H1 (cell line): ENCODE measurements around the gene TBC1D22A. TPM values are rescaled to one million over a fixed set of nuclear protein-coding genes. Genes with fewer than 3 reads are reported as not detected.

Experiments used
- CTCF ChIA-PET: fragments of 300-600 bp; sonication (Branson Sonifier 250); formaldehyde crosslinking; loops from one replicate; lab custom pipeline; 2021; ENCODE audit not compliant: partially characterized antibody; lab: Charles Lee
- POLR2A ChIA-PET: fragments of 300-600 bp; sonication (Branson Sonifier 250); formaldehyde crosslinking; loops from one replicate; lab custom pipeline; 2021; ENCODE audit warnings: inconsistent platforms; ENCODE audit not compliant: partially characterized antibody; lab: Charles Lee
- DNase-seq, 2 experiments: peaks; one replicate each; pipeline versions ENCODE4 v3.0.0 to v3.0.0-alpha.2; 2010 to 2022; ENCODE audit warnings: low spot score in 2 of 2, low read depth in 1 of 2, mixed read lengths in 1 of 2
- FAIRE-seq: peaks from 2 replicates; lab custom pipeline; 2011; peaks lifted over from hg19 to GRCh38; lab: Jason Lieb, UNC
- H2AFZ ChIP-seq: 2 replicates; pipeline ENCODE4 v1.8.1; 2012; ENCODE audit warnings: low read length, inconsistent platforms
- H2AK5ac ChIP-seq: 2 replicates; pipeline ENCODE4 v1.6.1; 2013; ENCODE audit warnings: low read depth, low read length
- H2BK120ac ChIP-seq: replicated peaks from 2 replicates; pipeline ENCODE3; 2013; ENCODE audit warnings: low read depth, low read length, inconsistent platforms
- H2BK12ac ChIP-seq: 2 replicates; pipeline ENCODE4 v1.6.1; 2013; ENCODE audit warnings: low read depth, low read length
- H2BK15ac ChIP-seq: 2 replicates; pipeline ENCODE4 v1.6.1; 2013; ENCODE audit warnings: low read length
- H2BK20ac ChIP-seq: 2 replicates; pipeline ENCODE4 v1.6.1; 2013; ENCODE audit warnings: low read length
- H2BK5ac ChIP-seq: 2 replicates; pipeline ENCODE4 v1.6.1; 2013; ENCODE audit warnings: low read depth, low read length
- H3K14ac ChIP-seq: 2 replicates; pipeline ENCODE4 v1.6.1; 2013; ENCODE audit warnings: inconsistent platforms; ENCODE audit not compliant: insufficient read length
- H3K18ac ChIP-seq: 2 replicates; pipeline ENCODE4 v1.6.1; 2013; ENCODE audit warnings: low read length; ENCODE audit errors: extremely low read depth
- H3K23ac ChIP-seq: 2 replicates; pipeline ENCODE4 v1.6.1; 2013; ENCODE audit warnings: inconsistent platforms; ENCODE audit not compliant: insufficient read length
- H3K23me2 ChIP-seq: 2 replicates; pipeline ENCODE4 v1.6.1; 2013; ENCODE audit warnings: low read depth, low read length
- H3K27ac ChIP-seq: 2 replicates; pipeline ENCODE4 v1.6.1; 2011; ENCODE audit warnings: low read depth, low read length, inconsistent platforms
- H3K27me3 ChIP-seq, 4 experiments: replicated peaks in 1 of 4; 1 replicate in 1 of 4; 2 replicates in 3 of 4; pipeline versions ENCODE4 v1.6.1 to v1.8.1; 2011 to 2013; ENCODE audit warnings: low read length in 3 of 4, mild to moderate bottlenecking in 3 of 4, inconsistent platforms in 2 of 4, mixed read lengths in 2 of 4, moderate library complexity in 1 of 4; ENCODE audit not compliant: control insufficient read depth in 3 of 4, insufficient read depth in 3 of 4; ENCODE audit errors: extremely low read depth in 1 of 4
- H3K36me3 ChIP-seq, 4 experiments: 2 replicates each; pipeline versions ENCODE4 v1.6.1 to v1.8.1; 2011 to 2013; ENCODE audit warnings: mild to moderate bottlenecking in 4 of 4, low read length in 3 of 4, moderate library complexity in 2 of 4, control low read depth in 1 of 4, inconsistent platforms in 1 of 4; ENCODE audit not compliant: insufficient read depth in 4 of 4, control insufficient read depth in 2 of 4
- H3K4ac ChIP-seq: replicated peaks from 2 replicates; pipeline ENCODE3; 2013; ENCODE audit warnings: low read length, low read depth, mixed read lengths, inconsistent platforms; ENCODE audit not compliant: insufficient read length
- H3K4me1 ChIP-seq, 4 experiments: replicated peaks in 1 of 4; 1 replicate in 1 of 4; 2 replicates in 3 of 4; pipeline versions ENCODE4 v1.6.1 to v1.8.1; 2011 to 2013; ENCODE audit warnings: low read length in 3 of 4, inconsistent platforms in 2 of 4, mixed read lengths in 1 of 4; ENCODE audit not compliant: insufficient read depth in 4 of 4, control insufficient read depth in 3 of 4
- H3K4me2 ChIP-seq, 2 experiments: 2 replicates each; pipeline versions ENCODE4 v1.6.1 to v1.8.1; 2011 to 2013; ENCODE audit warnings: low read depth in 2 of 2, low read length in 2 of 2, control low read depth in 1 of 2, inconsistent platforms in 1 of 2, mild to moderate bottlenecking in 1 of 2; ENCODE audit not compliant: insufficient read depth in 1 of 2
- H3K4me3 ChIP-seq, 4 experiments: fragments of 200-600, 300-600 bp in 1 of 4; sonication (generic), shearing (Covaris generic), sonication (Bioruptor Twin) in 1 of 4; 2 replicates each; pipeline versions ENCODE4 v1.5.1 to v1.8.1; 2011 to 2016; ENCODE audit warnings: low read length in 4 of 4, low read depth in 3 of 4, control low read depth in 2 of 4, inconsistent platforms in 2 of 4, mild to moderate bottlenecking in 2 of 4, mixed read lengths in 1 of 4, moderate library complexity in 1 of 4; ENCODE audit not compliant: insufficient read depth in 2 of 4; ENCODE audit errors: extremely low read depth in 1 of 4
- H3K56ac ChIP-seq: replicated peaks from 2 replicates; pipeline ENCODE3; 2013; ENCODE audit warnings: low read depth, mild to moderate bottlenecking, mixed read lengths, low read length, inconsistent platforms; ENCODE audit not compliant: insufficient read length
- H3K79me1 ChIP-seq: 2 replicates; pipeline ENCODE4 v1.6.1; 2013; ENCODE audit warnings: low read depth, low read length, control low read depth
- H3K79me2 ChIP-seq, 2 experiments: 2 replicates each; pipeline versions ENCODE4 v1.6.1 to v1.8.1; 2012 to 2013; ENCODE audit warnings: low read length in 2 of 2, mild to moderate bottlenecking in 2 of 2, inconsistent platforms in 1 of 2; ENCODE audit not compliant: insufficient read depth in 2 of 2, control insufficient read depth in 1 of 2
- H3K9ac ChIP-seq, 4 experiments: replicated peaks in 1 of 4; 1 replicate in 1 of 4; 2 replicates in 3 of 4; pipeline versions ENCODE4 v1.6.1 to v1.8.1; 2011 to 2013; ENCODE audit warnings: low read depth in 3 of 4, low read length in 3 of 4, control low read depth in 2 of 4, mild to moderate bottlenecking in 2 of 4, moderate library complexity in 2 of 4, inconsistent platforms in 1 of 4; ENCODE audit errors: extremely low read depth in 1 of 4
- H3K9me3 ChIP-seq, 2 experiments: 2 replicates each; pipeline versions ENCODE4 v1.6.1 to v1.8.1; 2012 to 2013; ENCODE audit warnings: mild to moderate bottlenecking in 2 of 2, moderate library complexity in 2 of 2, control low read depth in 1 of 2, inconsistent platforms in 1 of 2, low read depth in 1 of 2, low read length in 1 of 2, mixed read lengths in 1 of 2; ENCODE audit not compliant: insufficient read depth in 2 of 2
- H4K20me1 ChIP-seq, 2 experiments: replicated peaks in 1 of 2; 2 replicates each; pipeline versions ENCODE3 to v1.8.1; 2011 to 2013; ENCODE audit warnings: inconsistent platforms in 2 of 2, low read length in 2 of 2, mild to moderate bottlenecking in 1 of 2; ENCODE audit not compliant: insufficient read depth in 2 of 2, control insufficient read depth in 1 of 2
- H4K5ac ChIP-seq: 2 replicates; pipeline ENCODE4 v1.6.1; 2013; ENCODE audit warnings: low read length, low read depth, mixed read lengths, inconsistent platforms; ENCODE audit not compliant: insufficient read length
- H4K8ac ChIP-seq: 2 replicates; pipeline ENCODE4 v1.8.0; 2013; ENCODE audit warnings: mild to moderate bottlenecking, moderate library complexity, low read length, inconsistent platforms; ENCODE audit not compliant: insufficient read depth; ENCODE audit errors: extremely low read depth
- H4K91ac ChIP-seq: replicated peaks from 2 replicates; pipeline ENCODE3; 2013; ENCODE audit warnings: low read length, mixed read lengths, inconsistent platforms; ENCODE audit not compliant: insufficient read length
- ATF2 ChIP-seq: IDR thresholded peaks from 2 replicates; pipeline ENCODE4 v1.6.1; 2012; ENCODE audit warnings: low read length, inconsistent platforms
- EP300 ChIP-seq, 2 experiments: IDR thresholded peaks; 1 replicate in 1 of 2; 2 replicates in 1 of 2; pipeline ENCODE4 v1.6.1; 2011 to 2012; ENCODE audit warnings: low read depth in 2 of 2, low read length in 2 of 2, mild to moderate bottlenecking in 2 of 2, borderline replicate concordance in 1 of 2, inconsistent platforms in 1 of 2, moderate library complexity in 1 of 2
- EZH2 ChIP-seq: fragments of 200-600 bp; sonication (generic); IDR thresholded peaks from 2 replicates; pipeline ENCODE4 v1.7.1; 2012; ENCODE audit warnings: low read depth, mild to moderate bottlenecking, moderate library complexity, low read length, inconsistent platforms; ENCODE audit not compliant: severe bottlenecking
- KDM4A ChIP-seq: IDR thresholded peaks from one replicate; pipeline ENCODE4 v1.7.1; 2012; ENCODE audit warnings: low read depth, mild to moderate bottlenecking, moderate library complexity, low read length, inconsistent platforms; ENCODE audit not compliant: severe bottlenecking
- MAX ChIP-seq: IDR thresholded peaks from 2 replicates; pipeline ENCODE4 v1.6.1; 2012; ENCODE audit warnings: inconsistent platforms
- NRF1 ChIP-seq: IDR thresholded peaks from 2 replicates; pipeline ENCODE4 v1.6.1; 2011; ENCODE audit warnings: mild to moderate bottlenecking, low read depth, low read length, improper control_type of control experiment
- POLR2AphosphoS5 ChIP-seq: IDR thresholded peaks from 2 replicates; pipeline ENCODE4 v1.6.1; 2011; ENCODE audit warnings: low read depth, low read length
- POU5F1 ChIP-seq: IDR thresholded peaks from 2 replicates; pipeline ENCODE4 v1.6.1; 2011; ENCODE audit warnings: low read depth, mild to moderate bottlenecking, low read length, moderate library complexity
- RFX5 ChIP-seq: IDR thresholded peaks from 2 replicates; pipeline ENCODE4 v1.6.1; 2011; ENCODE audit warnings: low read depth, low read length, improper control_type of control experiment, borderline replicate concordance
- SP4 ChIP-seq: IDR thresholded peaks from 2 replicates; pipeline ENCODE4 v1.6.1; 2012; ENCODE audit warnings: low read length, inconsistent platforms
- TAF7 ChIP-seq: optimal IDR thresholded peaks from 2 replicates; pipeline ENCODE3; 2011; ENCODE audit warnings: low read depth, mild to moderate bottlenecking, inconsistent platforms, low read length, moderate library complexity, borderline replicate concordance
- TEAD4 ChIP-seq: IDR thresholded peaks from 2 replicates; pipeline ENCODE4 v1.6.1; 2012; ENCODE audit warnings: low read depth, low read length, inconsistent platforms, mixed read lengths
- WGBS, 2 experiments: shearing (Covaris generic) in 1 of 2; methylation state at CpG; one replicate each; pipeline versions ENCODE4 v1.1.6 to v1.1.7; 2013 to 2015; ENCODE audit warnings: low lambda C conversion rate in 2 of 2, mixed read lengths in 2 of 2, inconsistent platforms in 1 of 2, low coverage in 1 of 2, missing lambda C conversion rate in 1 of 2; ENCODE audit not compliant: insufficient replicate concordance in 2 of 2, insufficient coverage in 1 of 2, insufficient read length in 1 of 2; ENCODE audit errors: extremely low coverage in 1 of 2, missing lambda C conversion rate in 1 of 2; 5-methylcytosine and 5-hydroxymethylcytosine counted together
- polyA plus RNA-seq, 7 experiments: library from polyadenylated mRNA; depleted of rRNA in 3 of 7; stranded (reverse) in 5 of 7; unstranded in 2 of 7; fragments of >200 nt in 5 of 7; fragments of 200-250 nt in 2 of 7; gene quantifications; 1 replicate in 5 of 7; 2 replicates in 1 of 7; 4 replicates in 1 of 7; pipeline versions ENCODE4 v1.2.1 to v1.2.3, GENCODE V29; 2011 to 2013; ENCODE audit warnings: missing spikeins in 2 of 7, mixed read lengths in 2 of 7
- total RNA-seq: library from RNA; stranded (reverse); fragmentation: NEBNext Ultra II Directional; extraction: Animal tissue kit (Norgen Biotek cat#: 25700); gene quantifications from 2 replicates; pipeline ENCODE4 v1.2.1, GENCODE V29; 2021

Gene TBC1D22A
- total and polyA plus RNA-seq, 2 of the 8 experiments (the other 6 are each of a cell fraction or from before 2014, with no cell fraction given): 11.9 to 18.4 TPM

GRCh38 chr22:46929710-46930204 lies 167.3 kb downstream of the TBC1D22A start:
- Histone ChIP-seq H4K8ac (no peak overlapping the region), H3K9ac (no peak overlapping the region), H4K5ac (no peak overlapping the region), H3K9me3 (no peaks in the 10 kb centered on the region), H3K27ac (no peak overlapping the region), H3K4ac (no peak overlapping the region), H3K56ac (no peak overlapping the region), H3K14ac (no peak overlapping the region), H4K91ac (no peak overlapping the region), H4K20me1 (no peaks in the 10 kb centered on the region), H2BK120ac (no peak overlapping the region), H2BK12ac (no peak overlapping the region), H3K36me3 (peaks cover 0 to 4% (median 0%) of the 10 kb centered on the region in 4 experiments; a peak in 1 of 8 replicates), H3K18ac (no peak overlapping the region), H2BK15ac (no peak overlapping the region), H3K79me1 (no peaks in the 10 kb centered on the region; the same call in 1 of the 2 replicates), H2BK5ac (no peak overlapping the region; the same call in 1 of the 2 replicates), H2AFZ (no peak overlapping the region), H3K79me2 (no peaks in the 10 kb centered on the region), H3K27me3 (no peaks in the 10 kb centered on the region), H3K23me2 (no peaks in the 10 kb centered on the region), H3K4me2 (no peak overlapping the region), H3K23ac (no peak overlapping the region), H2BK20ac (no peak overlapping the region), H2AK5ac (no peak overlapping the region), H3K4me1 (peaks cover 0 to 3% (median 0%) of the 10 kb centered on the region in 4 experiments; a peak in 1 of 7 replicates), H3K4me3 (no peak overlapping the region)
- peak in 1 of 2 experiments; percentile 34 for DNase-seq
- WGBS, 2 experiments: 93% methylated on average over 9 of the region's 9 CpGs; no CpG with 5 or more reads in 1 of the 2 experiments
- POLR2A ChIA-PET: no interaction called here
- CTCF ChIA-PET: interaction anchor here (0.6 to 1.0 kb wide), 2 partner anchors 33 to 83 kb away, joined by 3 to 4 read pairs; no protein-coding TSS in a partner anchor
- FAIRE-seq: no peak
- no peak for TF ChIP-seq POU5F1
- TF ChIP-seq EP300 (IDR thresholded peaks at IDR 0.05; ENCODE audit: borderline replicate concordance in 1 of 2, low read depth in 2 of 2, low read length in 2 of 2): no peak
- no peak for TF ChIP-seq POLR2AphosphoS5
- no peak for TF ChIP-seq RFX5
- TF ChIP-seq TAF7: no peak
- no peak for TF ChIP-seq KDM4A
- TF ChIP-seq EZH2: no peak
- TF ChIP-seq SP4: no peak
- no peak for TF ChIP-seq NRF1
- no peak for TF ChIP-seq TEAD4
- no peak for TF ChIP-seq MAX
- no peak for TF ChIP-seq ATF2
